ENCODE results near the gene TMCC3. TPM values are rescaled to one million over a fixed set of nuclear protein-coding genes. Genes with fewer than 3 reads are reported as not detected.

Gene TMCC3
- total RNA-seq, 1 experiment from 2014 or later: 0.49 TPM

GRCh38 chr12:94590428-94590827 is 59.9 kb downstream of the TMCC3 start:
- POLR2A ChIA-PET (ENCODE audit: low non-redundant PET): no interaction called here

GRCh38 chr12:94589591-94590001 is 60.8 kb downstream of the TMCC3 start:
- Histone ChIP-seq H3K9me3 (ENCODE audit: low read depth, low read length, poor library complexity, severe bottlenecking) (no peaks in the 10 kb centered on the region), H3K4me1 (ENCODE audit: insufficient read depth, low read length, poor library complexity, severe bottlenecking) (no peaks in the 10 kb centered on the region), H3K4me3 (ENCODE audit: low read depth, low read length, poor library complexity, severe bottlenecking) (no peak overlapping the region), H3K36me3 (ENCODE audit: insufficient read depth, low read length, poor library complexity, severe bottlenecking) (no peaks in the 10 kb centered on the region), H3K27ac (ENCODE audit: low read depth, low read length, poor library complexity, severe bottlenecking) (no peak overlapping the region), H3K27me3 (replicated peaks; ENCODE audit: insufficient read depth, low read depth, low read length, poor library complexity) (no peaks in the 10 kb centered on the region)
- DNase-seq (ENCODE audit: low spot score): no peak
- no peak for TF ChIP-seq CTCF (conservative IDR thresholded peaks at IDR 0.05; ENCODE audit: low read depth, low read length)
- TF ChIP-seq EZH2 (IDR thresholded peaks at IDR 0.05; ENCODE audit: borderline replicate concordance, low read depth, low read length, poor library complexity, severe bottlenecking): no peak
- ChIA-PET POLR2A (ENCODE audit: low non-redundant PET) (no interaction called here), CTCF (no interaction called here)
- intact Hi-C loops (cut with micrococcal nuclease; ENCODE audit: unreplicated experiment): no loop called here
- BruUV-seq (replicated peaks): no TSS peak

More at GRCh38 chr12:94590428-94590827, 59.9 kb downstream of the TMCC3 start:
- intact Hi-C loops (cut with micrococcal nuclease; ENCODE audit: unreplicated experiment): no loop called here
- BruUV-seq (replicated peaks): no TSS peak
- no peaks in the 10 kb centered on the region for H3K9me3 ChIP-seq (ENCODE audit: low read depth, low read length, poor library complexity, severe bottlenecking)
- no peaks in the 10 kb centered on the region for H3K36me3 ChIP-seq (ENCODE audit: insufficient read depth, low read length, poor library complexity, severe bottlenecking)
- no peak overlapping the region for H3K4me3 ChIP-seq (ENCODE audit: low read depth, low read length, poor library complexity, severe bottlenecking)
- TF ChIP-seq EZH2 (IDR thresholded peaks at IDR 0.05; ENCODE audit: borderline replicate concordance, low read depth, low read length, poor library complexity, severe bottlenecking): no peak
- no peak for TF ChIP-seq CTCF (conservative IDR thresholded peaks at IDR 0.05; ENCODE audit: low read depth, low read length)
- CTCF ChIA-PET: no interaction called here
- no peaks in the 10 kb centered on the region for H3K27me3 ChIP-seq (replicated peaks; ENCODE audit: insufficient read depth, low read depth, low read length, poor library complexity)
- no peak for DNase-seq (ENCODE audit: low spot score)
- no peaks in the 10 kb centered on the region for H3K4me1 ChIP-seq (ENCODE audit: insufficient read depth, low read length, poor library complexity, severe bottlenecking)
- no peak overlapping the region for H3K27ac ChIP-seq (ENCODE audit: low read depth, low read length, poor library complexity, severe bottlenecking)

GRCh38 chr12:94588346-94588745 is 62.0 kb downstream of the TMCC3 start:
- CTCF ChIA-PET: no interaction called here
- H3K9me3 ChIP-seq (ENCODE audit: low read depth, low read length, poor library complexity, severe bottlenecking): no peaks in the 10 kb centered on the region
- TF ChIP-seq EZH2 (IDR thresholded peaks at IDR 0.05; ENCODE audit: borderline replicate concordance, low read depth, low read length, poor library complexity, severe bottlenecking) (no peak), CTCF (conservative IDR thresholded peaks at IDR 0.05; ENCODE audit: low read depth, low read length) (no peak)
- no peaks in the 10 kb centered on the region for H3K36me3 ChIP-seq (ENCODE audit: insufficient read depth, low read length, poor library complexity, severe bottlenecking)
- no TSS peak for BruUV-seq (replicated peaks)
- POLR2A ChIA-PET (ENCODE audit: low non-redundant PET): no interaction called here
- H3K4me1 ChIP-seq (ENCODE audit: insufficient read depth, low read length, poor library complexity, severe bottlenecking): no peaks in the 10 kb centered on the region
- intact Hi-C loops (cut with micrococcal nuclease; ENCODE audit: unreplicated experiment): no loop called here
- H3K27me3 ChIP-seq (replicated peaks; ENCODE audit: insufficient read depth, low read depth, low read length, poor library complexity): no peaks in the 10 kb centered on the region
- no peak overlapping the region for H3K27ac ChIP-seq (ENCODE audit: low read depth, low read length, poor library complexity, severe bottlenecking)
- no peak overlapping the region for H3K4me3 ChIP-seq (ENCODE audit: low read depth, low read length, poor library complexity, severe bottlenecking)
- no peak for DNase-seq (ENCODE audit: low spot score)
